ENCODE results near the gene CRABP1.
A peak's percentile ranks its signal among the peaks of the same experiment; 100 is the strongest.

The CRABP1 gene

DNA sequence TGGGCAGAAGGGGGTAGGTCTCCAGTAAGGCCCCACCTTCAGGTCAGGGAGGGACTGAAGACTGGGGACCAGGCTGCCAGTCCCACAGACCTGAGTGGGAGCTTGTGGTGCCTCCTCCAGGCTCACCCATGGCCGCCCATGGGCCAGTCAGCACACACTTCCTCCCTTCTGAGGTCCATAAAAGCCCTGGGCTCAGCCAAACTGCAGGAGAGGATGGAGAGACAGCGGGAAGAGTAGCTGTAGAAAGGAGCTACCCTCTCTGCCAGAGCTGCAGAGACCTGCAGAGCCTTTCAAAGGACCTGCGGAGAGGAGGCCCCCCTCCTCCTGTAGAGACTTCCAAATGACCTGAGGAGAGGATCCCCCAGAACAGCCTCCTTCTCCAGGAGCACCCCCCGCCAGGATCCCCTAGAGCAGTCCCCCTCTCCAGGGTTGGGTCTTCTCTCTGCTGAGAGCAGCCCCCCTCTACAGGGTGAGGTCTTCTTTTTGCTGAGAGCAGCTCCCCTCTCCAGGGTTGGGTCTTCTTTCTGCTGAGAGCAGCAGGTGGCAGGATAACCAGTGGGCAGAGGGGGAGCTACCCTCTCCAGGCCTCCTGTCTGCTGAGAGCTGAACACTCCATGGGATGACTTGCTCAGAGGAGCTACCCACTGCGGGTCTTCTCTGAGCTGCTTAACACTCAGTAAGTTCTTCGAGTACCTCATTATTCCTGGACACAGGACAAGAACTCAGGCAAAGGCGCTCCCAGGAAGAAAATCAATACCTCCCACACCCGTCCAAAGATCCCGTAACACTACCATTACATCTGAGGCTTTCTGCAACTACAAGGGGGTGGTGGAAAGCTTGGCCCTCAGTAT lies 35.7 kb upstream of the CRABP1 start:
- Histone ChIP-seq H2AK5ac (ENCODE audit: low read length) (no peak overlapping the region), H2BK12ac (ENCODE audit: low read length) (no peak overlapping the region), H3K79me1 (ENCODE audit: low read length) (no peaks in the 10 kb centered on the region), H3K4me3 (ENCODE audit: low read depth, low read length) (no peak overlapping the region), H3K9me3 (ENCODE audit: insufficient read depth, low read depth, low read length) (peaks cover 5% of the 10 kb centered on the region), H4K8ac (ENCODE audit: low read depth, low read length) (no peak overlapping the region), H4K12ac (ENCODE audit: low read depth, low read length) (no peak overlapping the region), H3K23ac (ENCODE audit: low read length) (no peak overlapping the region), H3K4me1 (ENCODE audit: control insufficient read depth in 1 of 2, insufficient read depth in 2 of 2, low read length in 2 of 2) (peaks cover 3% of the 10 kb centered on the region in 2 experiments), H3K4ac (ENCODE audit: low read depth, low read length) (no peak overlapping the region), H3K14ac (ENCODE audit: low read length) (no peak overlapping the region), H3K79me2 (ENCODE audit: control insufficient read depth, insufficient read depth, low read length, poor library complexity) (no peaks in the 10 kb centered on the region), H2AFZ (ENCODE audit: insufficient read depth, low read length, poor library complexity) (no peak overlapping the region), H3K27ac (ENCODE audit: low read depth, low read length) (no peak overlapping the region), H3K18ac (ENCODE audit: low read length) (no peak overlapping the region), H4K91ac (ENCODE audit: low read depth, low read length) (no peak overlapping the region), H3K4me2 (ENCODE audit: low read length) (no peak overlapping the region), H2BK120ac (ENCODE audit: insufficient read depth, low read length, poor library complexity) (no peak overlapping the region), H3K27me3 (ENCODE audit: insufficient read depth, low read length) (peaks cover 3% of the 10 kb centered on the region), H3K36me3 (ENCODE audit: control insufficient read depth in 1 of 2, insufficient read depth in 2 of 2, low read length in 2 of 2) (no peaks in the 10 kb centered on the region), H2BK5ac (ENCODE audit: low read depth, low read length, poor library complexity) (no peak overlapping the region), H3K9ac (ENCODE audit: low read length) (no peak overlapping the region)
- no CpG with 5 or more reads among the region's 9 CpGs for WGBS (ENCODE audit: extremely low coverage, insufficient coverage, insufficient read length)
- no peak for DNase-seq

DNA sequence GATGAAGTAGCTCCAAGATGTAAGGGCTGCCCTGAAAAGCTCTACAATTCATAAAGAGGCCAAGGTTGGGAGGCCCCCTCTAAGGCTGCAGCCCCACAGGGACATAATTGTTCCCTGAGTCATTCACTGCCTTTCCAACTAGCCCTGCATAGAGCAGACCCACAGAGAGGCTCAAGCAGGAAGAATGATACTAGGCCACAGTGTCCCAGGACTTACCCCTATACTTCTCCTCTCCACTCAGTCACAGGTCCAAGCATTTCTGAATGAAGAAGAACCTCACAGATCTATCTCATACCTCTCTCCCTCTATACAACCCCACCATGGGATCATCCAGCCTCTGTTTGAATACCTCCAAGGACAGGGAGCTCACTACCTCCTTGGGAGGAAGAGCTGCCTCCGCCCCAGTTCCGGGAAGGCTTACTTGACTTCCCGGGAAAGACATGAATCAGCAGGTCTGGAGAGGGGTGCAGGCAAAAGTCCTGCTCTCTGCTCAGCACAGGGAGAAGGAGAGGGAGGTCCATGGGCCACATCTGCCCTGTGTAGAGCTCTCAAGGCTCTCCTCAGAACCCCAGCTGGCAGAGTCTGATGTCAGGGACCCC lies 33.9 kb upstream of the CRABP1 start:
- no peak overlapping the region for H4K8ac ChIP-seq (ENCODE audit: low read depth, low read length)
- peak in 1 of 2 donors; percentile 36 for DNase-seq
- no peaks in the 10 kb centered on the region for H3K79me1 ChIP-seq (ENCODE audit: low read length)
- no peak overlapping the region for H3K27ac ChIP-seq (ENCODE audit: low read depth, low read length)
- H3K4me1 ChIP-seq (ENCODE audit: control insufficient read depth in 1 of 2, insufficient read depth in 2 of 2, low read length in 2 of 2): no peaks in the 10 kb centered on the region
- H2BK5ac ChIP-seq (ENCODE audit: low read depth, low read length, poor library complexity): no peak overlapping the region
- no peak overlapping the region for H3K4me3 ChIP-seq (ENCODE audit: low read depth, low read length)
- H3K9me3 ChIP-seq (ENCODE audit: insufficient read depth, low read depth, low read length): peaks cover 2% of the 10 kb centered on the region
- H2BK120ac ChIP-seq (ENCODE audit: insufficient read depth, low read length, poor library complexity): no peak overlapping the region
- H2AFZ ChIP-seq (ENCODE audit: insufficient read depth, low read length, poor library complexity): no peak overlapping the region
- no peak overlapping the region for H3K18ac ChIP-seq (ENCODE audit: low read length)
- H3K36me3 ChIP-seq (ENCODE audit: control insufficient read depth in 1 of 2, insufficient read depth in 2 of 2, low read length in 2 of 2): no peaks in the 10 kb centered on the region
- WGBS (ENCODE audit: extremely low coverage, insufficient coverage, insufficient read length): no CpG with 5 or more reads among the region's 3 CpGs
- no peak overlapping the region for H3K14ac ChIP-seq (ENCODE audit: low read length)
- no peak overlapping the region for H3K9ac ChIP-seq (ENCODE audit: low read length)
- no peak overlapping the region for H4K91ac ChIP-seq (ENCODE audit: low read depth, low read length)
- no peak overlapping the region for H3K23ac ChIP-seq (ENCODE audit: low read length)
- H2AK5ac ChIP-seq (ENCODE audit: low read length): no peak overlapping the region
- H3K4me2 ChIP-seq (ENCODE audit: low read length): no peak overlapping the region
- H4K12ac ChIP-seq (ENCODE audit: low read depth, low read length): no peak overlapping the region
- H2BK12ac ChIP-seq (ENCODE audit: low read length): no peak overlapping the region
- no peak overlapping the region for H3K4ac ChIP-seq (ENCODE audit: low read depth, low read length)
- H3K27me3 ChIP-seq (ENCODE audit: insufficient read depth, low read length): no peaks in the 10 kb centered on the region
- no peaks in the 10 kb centered on the region for H3K79me2 ChIP-seq (ENCODE audit: control insufficient read depth, insufficient read depth, low read length, poor library complexity)

DNA sequence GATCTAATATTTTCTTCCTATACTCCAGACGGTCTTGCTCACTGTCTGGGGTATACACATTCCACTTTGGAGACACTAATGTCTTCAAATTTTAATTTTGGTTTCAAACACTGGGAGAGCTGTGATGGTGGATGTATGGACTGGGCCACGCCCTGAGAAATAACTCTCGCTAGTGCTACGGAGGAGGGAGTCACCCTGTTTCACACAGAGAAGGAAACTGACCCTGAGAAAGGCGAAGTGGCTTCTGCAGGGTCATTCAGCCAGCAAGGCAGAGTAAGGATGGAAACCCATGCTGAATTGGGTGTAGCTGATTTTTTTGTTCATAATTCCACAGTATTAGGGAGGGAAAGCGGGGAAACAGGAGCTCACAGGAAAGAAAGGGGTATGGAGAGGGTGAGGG lies 32.2 kb upstream of the CRABP1 start:
- no peak overlapping the region for H2BK5ac ChIP-seq (ENCODE audit: low read depth, low read length, poor library complexity)
- H3K23ac ChIP-seq (ENCODE audit: low read length): no peak overlapping the region
- no peak overlapping the region for H3K4ac ChIP-seq (ENCODE audit: low read depth, low read length)
- H4K8ac ChIP-seq (ENCODE audit: low read depth, low read length): no peak overlapping the region
- no peaks in the 10 kb centered on the region for H3K79me1 ChIP-seq (ENCODE audit: low read length)
- H3K9ac ChIP-seq (ENCODE audit: low read length): no peak overlapping the region
- no peak overlapping the region for H2BK12ac ChIP-seq (ENCODE audit: low read length)
- H4K91ac ChIP-seq (ENCODE audit: low read depth, low read length): no peak overlapping the region
- no peak overlapping the region for H3K4me3 ChIP-seq (ENCODE audit: low read depth, low read length)
- no peak overlapping the region for H2AK5ac ChIP-seq (ENCODE audit: low read length)
- no peak overlapping the region for H3K14ac ChIP-seq (ENCODE audit: low read length)
- no peak overlapping the region for H3K4me2 ChIP-seq (ENCODE audit: low read length)
- no peaks in the 10 kb centered on the region for H3K27me3 ChIP-seq (ENCODE audit: insufficient read depth, low read length)
- DNase-seq: no peak
- no peak overlapping the region for H4K12ac ChIP-seq (ENCODE audit: low read depth, low read length)
- H2AFZ ChIP-seq (ENCODE audit: insufficient read depth, low read length, poor library complexity): no peak overlapping the region
- no peaks in the 10 kb centered on the region for H3K4me1 ChIP-seq (ENCODE audit: control insufficient read depth in 1 of 2, insufficient read depth in 2 of 2, low read length in 2 of 2)
- H3K9me3 ChIP-seq (ENCODE audit: insufficient read depth, low read depth, low read length): peaks cover 2% of the 10 kb centered on the region
- H3K36me3 ChIP-seq (ENCODE audit: control insufficient read depth in 1 of 2, insufficient read depth in 2 of 2, low read length in 2 of 2): no peaks in the 10 kb centered on the region
- no peak overlapping the region for H3K18ac ChIP-seq (ENCODE audit: low read length)
- H3K27ac ChIP-seq (ENCODE audit: low read depth, low read length): no peak overlapping the region
- WGBS (ENCODE audit: extremely low coverage, insufficient coverage, insufficient read length): no CpG with 5 or more reads among the region's 6 CpGs
- no peaks in the 10 kb centered on the region for H3K79me2 ChIP-seq (ENCODE audit: control insufficient read depth, insufficient read depth, low read length, poor library complexity)
- H2BK120ac ChIP-seq (ENCODE audit: insufficient read depth, low read length, poor library complexity): no peak overlapping the region

DNA sequence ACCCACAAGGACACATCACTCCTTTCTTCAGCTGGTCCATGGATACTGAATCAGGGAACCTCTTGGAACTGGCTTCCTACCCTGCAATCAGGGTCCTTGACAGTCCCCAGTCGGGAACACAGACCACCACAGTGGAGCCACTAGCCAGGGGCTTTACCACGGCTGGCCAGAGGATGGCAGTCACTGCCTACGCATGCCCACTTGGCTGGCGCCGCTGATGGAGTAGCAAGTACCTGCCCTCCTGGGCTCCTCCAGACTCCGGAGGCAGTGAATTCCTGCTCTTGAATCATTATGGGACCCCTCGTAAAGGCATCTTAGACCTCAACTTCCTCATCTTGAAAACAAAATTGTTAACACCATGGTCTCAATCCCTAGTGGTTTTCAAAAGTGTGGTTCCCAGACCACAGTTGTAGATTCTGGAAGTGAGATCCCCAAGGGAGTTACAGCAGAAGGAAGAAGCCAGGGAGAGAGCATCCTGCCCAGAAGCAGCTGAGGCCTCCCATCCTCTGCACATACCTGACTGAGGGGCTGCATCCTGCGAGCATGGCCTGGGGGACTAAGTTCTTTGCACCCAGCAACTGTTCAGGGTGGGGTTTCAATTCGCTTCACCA lies 31.6 kb upstream of the CRABP1 start:
- Histone ChIP-seq H4K8ac (ENCODE audit: low read depth, low read length) (no peak overlapping the region), H3K23ac (ENCODE audit: low read length) (no peak overlapping the region), H3K4me3 (ENCODE audit: low read depth, low read length) (no peak overlapping the region), H4K91ac (ENCODE audit: low read depth, low read length) (no peak overlapping the region), H3K79me1 (ENCODE audit: low read length) (no peaks in the 10 kb centered on the region), H2BK120ac (ENCODE audit: insufficient read depth, low read length, poor library complexity) (no peak overlapping the region), H3K27ac (ENCODE audit: low read depth, low read length) (no peak overlapping the region), H3K79me2 (ENCODE audit: control insufficient read depth, insufficient read depth, low read length, poor library complexity) (no peaks in the 10 kb centered on the region), H2AK5ac (ENCODE audit: low read length) (no peak overlapping the region), H2AFZ (ENCODE audit: insufficient read depth, low read length, poor library complexity) (no peak overlapping the region), H3K4me2 (ENCODE audit: low read length) (no peak overlapping the region), H3K4me1 (ENCODE audit: control insufficient read depth in 1 of 2, insufficient read depth in 2 of 2, low read length in 2 of 2) (no peaks in the 10 kb centered on the region), H2BK5ac (ENCODE audit: low read depth, low read length, poor library complexity) (no peak overlapping the region), H3K36me3 (ENCODE audit: control insufficient read depth in 1 of 2, insufficient read depth in 2 of 2, low read length in 2 of 2) (no peaks in the 10 kb centered on the region), H3K14ac (ENCODE audit: low read length) (no peak overlapping the region), H3K9ac (ENCODE audit: low read length) (no peak overlapping the region), H4K12ac (ENCODE audit: low read depth, low read length) (no peak overlapping the region), H2BK12ac (ENCODE audit: low read length) (no peak overlapping the region), H3K4ac (ENCODE audit: low read depth, low read length) (no peak overlapping the region), H3K27me3 (ENCODE audit: insufficient read depth, low read length) (no peaks in the 10 kb centered on the region), H3K9me3 (ENCODE audit: insufficient read depth, low read depth, low read length) (peaks cover 2% of the 10 kb centered on the region), H3K18ac (ENCODE audit: low read length) (no peak overlapping the region)
- WGBS (ENCODE audit: extremely low coverage, insufficient coverage, insufficient read length): no CpG with 5 or more reads among the region's 9 CpGs
- DNase-seq: peak; percentile 56 to 78
